Measurements from ENCODE around the gene MED15. TPM values are rescaled to one million over a fixed set of nuclear protein-coding genes. Genes with fewer than 3 reads are reported as not detected.

The MED15 gene
- total and polyA plus RNA-seq, 2 donors from 2014 or later: 31.7 to 102 TPM

DNA sequence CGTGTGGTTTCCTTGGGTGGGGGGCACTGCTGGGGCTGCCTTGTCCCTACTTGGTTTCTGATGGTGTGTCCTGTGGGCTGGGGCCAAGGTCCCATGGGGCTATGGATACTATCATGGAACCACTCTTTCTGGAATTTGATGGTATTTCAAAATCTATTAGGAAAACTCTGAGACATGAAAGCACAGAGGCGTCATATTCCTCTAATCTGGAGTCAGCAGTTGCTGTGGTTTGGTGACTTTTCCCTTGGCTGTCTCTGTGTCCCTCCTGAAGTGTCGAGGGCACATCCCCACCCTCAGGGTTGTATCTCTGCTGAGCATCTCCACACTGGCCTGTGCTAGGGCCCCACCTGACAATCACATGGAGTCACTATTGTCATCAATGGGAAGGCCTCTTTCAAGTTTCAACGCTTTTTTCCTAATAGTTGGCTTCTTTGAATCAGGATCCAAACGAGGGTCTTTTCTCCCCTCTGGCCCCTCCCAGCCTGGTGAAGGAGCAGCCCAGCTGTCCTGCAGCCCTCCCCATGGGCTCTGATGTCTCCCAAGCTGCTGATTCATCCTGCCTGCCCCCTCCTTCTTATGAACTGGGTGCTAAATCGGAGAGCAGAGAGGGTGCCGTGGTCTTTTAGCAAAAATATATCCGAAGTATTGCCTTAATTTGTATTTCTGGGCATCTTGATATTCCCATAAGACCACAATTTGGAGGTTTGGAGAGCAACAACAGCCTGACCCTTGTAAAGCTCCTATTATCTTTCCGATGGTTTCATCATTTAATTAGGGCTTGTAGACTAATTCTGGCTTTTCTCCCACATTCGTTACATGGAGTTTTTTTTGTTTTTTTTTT lies 38.5 kb downstream of the MED15 start:
- peaks cover 0 to 8% (median 2%) of the 10 kb centered on the region in 3 donors for H3K36me3 ChIP-seq (ENCODE audit: control insufficient read depth in 2 of 3, insufficient read depth in 3 of 3, low read length in 3 of 3)
- no peak overlapping the region for H3K4me3 ChIP-seq (ENCODE audit: low read length in 3 of 3)
- TF ChIP-seq, protein P1, sequence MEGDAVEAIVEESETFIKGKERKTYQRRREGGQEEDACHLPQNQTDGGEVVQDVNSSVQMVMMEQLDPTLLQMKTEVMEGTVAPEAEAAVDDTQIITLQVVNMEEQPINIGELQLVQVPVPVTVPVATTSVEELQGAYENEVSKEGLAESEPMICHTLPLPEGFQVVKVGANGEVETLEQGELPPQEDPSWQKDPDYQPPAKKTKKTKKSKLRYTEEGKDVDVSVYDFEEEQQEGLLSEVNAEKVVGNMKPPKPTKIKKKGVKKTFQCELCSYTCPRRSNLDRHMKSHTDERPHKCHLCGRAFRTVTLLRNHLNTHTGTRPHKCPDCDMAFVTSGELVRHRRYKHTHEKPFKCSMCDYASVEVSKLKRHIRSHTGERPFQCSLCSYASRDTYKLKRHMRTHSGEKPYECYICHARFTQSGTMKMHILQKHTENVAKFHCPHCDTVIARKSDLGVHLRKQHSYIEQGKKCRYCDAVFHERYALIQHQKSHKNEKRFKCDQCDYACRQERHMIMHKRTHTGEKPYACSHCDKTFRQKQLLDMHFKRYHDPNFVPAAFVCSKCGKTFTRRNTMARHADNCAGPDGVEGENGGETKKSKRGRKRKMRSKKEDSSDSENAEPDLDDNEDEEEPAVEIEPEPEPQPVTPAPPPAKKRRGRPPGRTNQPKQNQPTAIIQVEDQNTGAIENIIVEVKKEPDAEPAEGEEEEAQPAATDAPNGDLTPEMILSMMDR (IDR thresholded peaks at IDR 0.05; ENCODE audit: borderline replicate concordance, extremely low read depth, insufficient read depth): no peak
- no peaks in the 10 kb centered on the region for H3K9me3 ChIP-seq (ENCODE audit: control insufficient read depth in 2 of 3, insufficient read depth in 1 of 3, low read length in 3 of 3)
- H3K27me3 ChIP-seq (ENCODE audit: control insufficient read depth, insufficient read depth, low read length): no peaks in the 10 kb centered on the region
- no peak overlapping the region for H3K27ac ChIP-seq (ENCODE audit: low read depth in 2 of 2, low read length in 2 of 2)
- no peak overlapping the region for H3K9ac ChIP-seq (ENCODE audit: low read length in 3 of 3)
- no peak for FAIRE-seq
- DNase-seq: no peak
- H3K4me1 ChIP-seq (ENCODE audit: control insufficient read depth in 2 of 3, insufficient read depth in 2 of 3, low read depth in 1 of 3, low read length in 3 of 3): peaks cover 2 to 23% (median 5%) of the 10 kb centered on the region in 3 donors
- intact Hi-C loops (cut with DNase I): no loop called here

DNA sequence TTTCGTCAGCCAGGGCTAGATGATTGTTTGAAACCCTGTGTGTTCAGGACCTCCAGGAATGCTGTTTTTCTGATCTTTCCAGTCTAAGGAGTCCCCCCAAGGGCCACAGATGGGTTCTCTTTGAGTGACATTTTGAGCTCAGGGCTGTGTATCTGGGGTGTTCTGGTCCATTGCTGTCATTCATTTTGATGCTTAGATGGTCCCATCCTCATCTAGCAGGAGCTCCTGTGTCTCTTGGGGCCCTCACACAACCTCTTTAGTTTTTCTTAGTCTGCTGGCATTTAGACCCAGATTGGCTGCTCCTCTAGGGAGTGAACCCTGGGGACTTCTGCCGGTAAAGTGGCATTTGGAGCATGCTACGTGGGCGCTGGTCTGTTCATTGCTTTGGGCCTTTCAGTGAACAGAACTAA lies 39.1 kb downstream of the MED15 start:
- no peak for DNase-seq

DNA sequence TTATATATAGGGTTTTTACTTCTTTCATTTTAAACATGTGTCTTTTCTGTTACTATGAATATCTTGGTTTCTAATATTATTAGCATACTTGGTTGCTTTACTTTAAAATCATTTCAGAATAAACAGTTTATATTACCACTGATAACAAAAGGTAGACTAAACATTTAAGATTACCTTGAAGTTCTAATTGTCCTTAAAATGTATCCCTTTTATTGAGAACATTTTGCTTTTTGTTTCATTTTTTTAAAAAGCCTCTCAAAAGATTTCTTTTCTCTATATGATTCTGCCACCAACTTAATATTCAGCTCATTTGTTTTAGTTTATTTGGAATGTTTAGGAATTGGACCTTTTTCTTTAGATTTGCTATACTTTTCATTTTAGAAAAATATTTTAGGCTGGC lies 39.6 kb downstream of the MED15 start:
- H3K27me3 ChIP-seq (ENCODE audit: control insufficient read depth, insufficient read depth, low read length): no peaks in the 10 kb centered on the region
- intact Hi-C loops (cut with DNase I): no loop called here
- FAIRE-seq (no peak), DNase-seq (no peak)
- H3K27ac ChIP-seq (ENCODE audit: low read depth in 2 of 2, low read length in 2 of 2): no peak overlapping the region
- peaks cover 0 to 6% (median 2%) of the 10 kb centered on the region in 3 donors for H3K36me3 ChIP-seq (ENCODE audit: control insufficient read depth in 2 of 3, insufficient read depth in 3 of 3, low read length in 3 of 3)
- no peak overlapping the region for H3K4me3 ChIP-seq (ENCODE audit: low read length in 3 of 3)
- TF ChIP-seq, protein P1 (IDR thresholded peaks at IDR 0.05; ENCODE audit: borderline replicate concordance, extremely low read depth, insufficient read depth): no peak
- H3K9me3 ChIP-seq (ENCODE audit: control insufficient read depth in 2 of 3, insufficient read depth in 1 of 3, low read length in 3 of 3): no peaks in the 10 kb centered on the region
- peaks cover 2 to 34% (median 16%) of the 10 kb centered on the region in 3 donors for H3K4me1 ChIP-seq (ENCODE audit: control insufficient read depth in 2 of 3, insufficient read depth in 2 of 3, low read depth in 1 of 3, low read length in 3 of 3)
- H3K9ac ChIP-seq (ENCODE audit: low read length in 3 of 3): no peak overlapping the region

More for the DNA sequence above, 39.1 kb downstream of the MED15 start:
- intact Hi-C loops (cut with DNase I): no loop called here
- H3K27ac ChIP-seq (ENCODE audit: low read depth in 2 of 2, low read length in 2 of 2): no peak overlapping the region
- TF ChIP-seq, protein P1 (IDR thresholded peaks at IDR 0.05; ENCODE audit: borderline replicate concordance, extremely low read depth, insufficient read depth): no peak
- H3K27me3 ChIP-seq (ENCODE audit: control insufficient read depth, insufficient read depth, low read length): no peaks in the 10 kb centered on the region
- H3K36me3 ChIP-seq (ENCODE audit: control insufficient read depth in 2 of 3, insufficient read depth in 3 of 3, low read length in 3 of 3): peaks cover 0 to 8% (median 2%) of the 10 kb centered on the region in 3 donors
- H3K9ac ChIP-seq (ENCODE audit: low read length in 3 of 3): no peak overlapping the region
- FAIRE-seq: no peak
- H3K9me3 ChIP-seq (ENCODE audit: control insufficient read depth in 2 of 3, insufficient read depth in 1 of 3, low read length in 3 of 3): no peaks in the 10 kb centered on the region
- peaks cover 2 to 29% (median 12%) of the 10 kb centered on the region in 3 donors for H3K4me1 ChIP-seq (ENCODE audit: control insufficient read depth in 2 of 3, insufficient read depth in 2 of 3, low read depth in 1 of 3, low read length in 3 of 3)
- H3K4me3 ChIP-seq (ENCODE audit: low read length in 3 of 3): no peak overlapping the region

Measured in kidney (tissue), 14 donors.